ENCODE measurements around the gene DSCAM. TPM values are rescaled to one million over a fixed set of nuclear protein-coding genes. Genes with fewer than 3 reads are reported as not detected.
"Not testable (repeated sequence)": the region's sequence is repeated elsewhere in the genome, so short reads cannot be mapped to it uniquely, and the experiment has no call there.

DSCAM gene
- total RNA-seq, 4 donors from 2014 or later: 0.19 TPM; not detected in 3

DNA sequence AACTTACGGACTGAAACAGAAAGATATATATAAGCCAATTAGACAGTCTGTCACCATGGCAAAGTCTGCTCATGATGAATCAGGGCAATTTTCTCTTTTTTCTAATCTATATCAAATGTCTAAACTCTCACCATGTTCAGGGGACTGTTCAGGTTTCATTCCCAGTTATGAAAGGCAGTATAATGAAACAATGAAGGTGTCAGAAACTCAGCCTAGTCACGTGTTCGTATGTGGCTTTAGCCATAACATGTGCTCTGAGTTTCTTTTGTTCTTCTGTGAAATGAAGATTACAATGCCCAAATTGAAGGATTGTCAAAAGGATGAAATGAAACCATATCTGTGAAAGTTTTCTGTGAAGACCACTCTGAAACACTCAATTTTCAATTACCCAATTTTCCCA, 392.9 kb downstream of the DSCAM start:
- H3K27me3 ChIP-seq: no peaks in the 10 kb centered on the region
- TF ChIP-seq CTCF (IDR thresholded peaks at IDR 0.05) (no peak), POLR2A (IDR thresholded peaks at IDR 0.05) (no peak)
- H3K36me3 ChIP-seq: no peaks in the 10 kb centered on the region
- no peaks in the 10 kb centered on the region for H3K9me3 ChIP-seq
- no peaks in the 10 kb centered on the region for H3K4me1 ChIP-seq
- no peak overlapping the region for H3K4me3 ChIP-seq
- no peak for DNase-seq
- no peak overlapping the region for H3K27ac ChIP-seq

- Histone ChIP-seq H3K36me3 (no peaks in the 10 kb centered on the region), H3K27me3 (no peaks in the 10 kb centered on the region), H3K4me1 (no peaks in the 10 kb centered on the region), H3K27ac (no peak overlapping the region), H3K4me3 (no peak overlapping the region), H3K9me3 (no peaks in the 10 kb centered on the region)
- no peak for TF ChIP-seq CTCF (IDR thresholded peaks at IDR 0.05)
- no peak for TF ChIP-seq POLR2A (IDR thresholded peaks at IDR 0.05)
- no peak for DNase-seq
These were observed 393.8 kb downstream of the DSCAM start for GRCh38 chr21:40453183-40453582.

DNA sequence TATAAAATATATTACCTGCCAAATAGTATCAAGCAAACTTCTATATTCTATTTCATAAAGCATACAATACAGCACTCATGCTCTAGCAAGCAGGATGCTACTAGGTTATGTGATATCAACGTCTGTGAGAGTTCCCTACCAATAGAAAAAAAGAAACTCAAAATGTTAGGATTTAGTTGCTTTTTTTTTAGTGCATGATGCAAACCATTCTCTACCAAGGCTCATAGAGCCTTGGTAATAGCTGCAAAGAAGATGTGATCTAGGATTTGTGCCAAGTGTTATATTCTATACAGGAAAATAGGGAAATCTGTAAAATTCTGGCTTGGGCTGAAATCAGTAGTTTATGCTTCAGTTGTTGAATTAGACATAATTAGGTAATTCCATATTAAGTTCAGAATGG, 394.4 kb downstream of the DSCAM start:
- no peaks in the 10 kb centered on the region for H3K27me3 ChIP-seq
- H3K4me1 ChIP-seq: no peaks in the 10 kb centered on the region
- no peak overlapping the region for H3K27ac ChIP-seq
- no peaks in the 10 kb centered on the region for H3K9me3 ChIP-seq
- no peak for TF ChIP-seq POLR2A (IDR thresholded peaks at IDR 0.05)
- no peaks in the 10 kb centered on the region for H3K36me3 ChIP-seq
- DNase-seq: no peak
- no peak overlapping the region for H3K4me3 ChIP-seq

DNA sequence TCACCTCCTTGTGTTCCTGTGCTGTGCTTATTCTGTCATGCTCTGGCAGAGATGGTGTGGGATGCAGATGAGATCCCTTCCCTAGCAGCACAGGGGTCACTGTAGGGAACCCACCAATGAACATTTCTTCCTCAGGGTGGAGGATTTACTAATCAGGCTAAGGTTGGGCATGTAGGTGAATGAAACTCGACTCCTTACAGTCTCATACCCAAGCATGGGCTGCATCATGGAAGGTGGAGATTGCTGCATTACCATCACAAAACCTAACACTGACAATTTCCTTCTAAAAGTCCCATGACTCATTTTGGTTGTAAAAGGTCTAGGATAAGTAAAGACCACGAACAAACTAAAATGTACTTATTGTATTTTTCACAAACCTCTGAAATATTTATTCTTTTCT, 399.9 kb downstream of the DSCAM start:
- TF ChIP-seq CTCF (IDR thresholded peaks at IDR 0.05): no peak
- TF ChIP-seq POLR2A (IDR thresholded peaks at IDR 0.05): no peak
- Histone ChIP-seq H3K36me3 (no peaks in the 10 kb centered on the region), H3K9me3 (no peaks in the 10 kb centered on the region), H3K27ac (no peak overlapping the region), H3K4me1 (no peaks in the 10 kb centered on the region), H3K27me3 (no peaks in the 10 kb centered on the region), H3K4me3 (no peak overlapping the region)
- DNase-seq: no peak

DNA sequence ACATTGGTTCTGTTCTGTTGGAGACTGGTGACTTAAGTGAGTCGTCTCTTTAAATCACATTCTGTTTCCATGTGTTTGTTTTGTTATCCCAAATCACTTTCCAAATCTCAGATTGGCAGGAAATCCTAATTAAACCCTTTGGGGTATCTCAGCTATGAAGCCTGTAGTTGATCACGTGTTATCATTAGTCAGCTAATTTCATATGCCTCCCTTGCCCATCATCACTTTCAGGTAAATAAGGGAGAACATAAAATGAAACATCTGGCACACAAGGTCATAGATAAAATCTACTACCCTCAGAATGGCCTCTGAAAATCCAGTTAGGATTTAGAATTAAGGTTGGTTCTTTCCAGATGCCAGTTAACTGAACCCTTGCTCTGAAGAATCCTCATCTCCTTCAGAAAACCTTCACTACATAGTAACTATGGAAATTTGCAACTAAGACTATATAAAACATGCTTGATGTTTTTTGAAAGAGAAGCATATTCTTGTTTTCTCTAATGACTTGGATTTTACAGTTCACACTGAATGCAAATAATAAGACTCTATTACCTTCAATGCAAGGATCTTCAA, 401.5 kb downstream of the DSCAM start:
- H3K27me3 ChIP-seq: no peaks in the 10 kb centered on the region
- no peak overlapping the region for H3K27ac ChIP-seq
- no peak overlapping the region for H3K4me3 ChIP-seq
- H3K9me3 ChIP-seq: no peaks in the 10 kb centered on the region
- no peaks in the 10 kb centered on the region for H3K4me1 ChIP-seq
- no peak for DNase-seq
- no peak for TF ChIP-seq CTCF (IDR thresholded peaks at IDR 0.05)
- no peak for TF ChIP-seq POLR2A (IDR thresholded peaks at IDR 0.05)
- no peaks in the 10 kb centered on the region for H3K36me3 ChIP-seq

- H3K27ac ChIP-seq, H3K9me3 ChIP-seq, DNase-seq, H3K36me3 ChIP-seq, H3K4me1 ChIP-seq, H3K27me3 ChIP-seq, H3K4me3 ChIP-seq: not testable (repeated sequence)
These were observed 407.4 kb downstream of the DSCAM start for GRCh38 chr21:40439581-40439980.

- no peak for DNase-seq
- TF ChIP-seq POLR2A (IDR thresholded peaks at IDR 0.05) (no peak), CTCF (IDR thresholded peaks at IDR 0.05) (no peak)
- Histone ChIP-seq H3K4me3 (no peak overlapping the region), H3K36me3 (no peaks in the 10 kb centered on the region), H3K27me3 (no peaks in the 10 kb centered on the region), H3K9me3 (no peaks in the 10 kb centered on the region), H3K27ac (no peak overlapping the region), H3K4me1 (no peaks in the 10 kb centered on the region)
These were observed 408.3 kb downstream of the DSCAM start for GRCh38 chr21:40438616-40439015.

Measured in Peyer's patch (tissue), 4 donors.